Central memory CD4-positive, alpha-beta T cell (primary cell): ENCODE results near the gene ANK2.
"Not testable (repeated sequence)": the region's sequence is repeated elsewhere in the genome, so short reads cannot be mapped to it uniquely, and the experiment has no call there.

Experiments used
- DNase-seq: peaks from one replicate; pipeline ENCODE4 v3.0.0; 2022

The ANK2 gene

DNA sequence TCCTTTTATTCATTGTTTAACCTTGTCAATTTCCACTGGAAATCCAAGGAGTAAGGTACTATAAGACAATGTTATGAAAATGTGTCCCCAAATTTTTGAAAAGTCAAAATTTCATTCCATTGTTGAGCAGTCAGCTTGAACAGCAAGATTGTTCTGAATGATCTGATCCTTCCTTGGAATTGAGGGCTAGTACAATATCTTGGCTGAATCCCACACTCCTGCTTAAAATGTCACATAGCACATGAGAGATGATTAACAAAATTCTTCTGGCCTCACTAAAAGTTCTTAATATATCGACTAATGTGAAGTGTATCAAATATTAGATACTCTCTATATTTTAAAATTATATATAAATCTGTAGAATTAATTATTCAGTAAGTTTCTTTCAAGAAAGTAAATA, 104.8 kb downstream of the ANK2 start:
- no peak for DNase-seq

DNA sequence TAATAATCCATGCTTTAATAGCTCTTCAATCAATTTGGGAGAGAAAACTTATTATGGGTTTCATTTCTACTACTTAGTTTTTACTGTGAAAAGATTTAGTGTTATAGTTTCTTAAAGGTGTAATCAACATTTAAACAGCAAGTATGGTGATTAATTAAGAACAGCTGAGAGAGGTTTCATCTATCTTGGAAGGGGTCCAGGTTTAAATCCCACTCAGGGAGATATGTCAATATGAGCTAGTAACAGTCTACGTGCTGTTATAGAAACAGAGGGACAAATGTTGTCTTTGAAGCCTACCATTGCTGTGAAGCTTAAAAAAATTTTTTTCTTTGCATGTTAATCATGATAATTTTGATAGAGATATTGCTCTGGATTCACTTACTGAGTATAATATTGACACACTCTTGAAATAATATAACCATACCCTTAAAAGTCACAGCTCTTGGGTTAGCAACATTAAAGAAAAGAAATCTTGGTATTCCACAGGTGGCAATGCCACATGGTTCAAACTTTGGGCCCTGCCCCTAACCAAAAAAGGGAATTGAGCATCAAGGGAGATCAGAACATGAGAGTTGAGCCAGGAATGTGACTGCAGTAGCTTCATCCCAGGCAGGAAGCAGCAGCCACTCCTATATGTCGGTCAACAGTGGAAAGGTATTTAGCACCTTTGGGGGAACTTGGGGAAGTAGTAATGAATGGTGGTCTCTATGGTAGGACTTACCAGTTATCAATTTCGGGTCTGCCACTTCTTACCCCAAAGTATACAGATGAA, 107.8 kb downstream of the ANK2 start:
- no peak for DNase-seq

DNA sequence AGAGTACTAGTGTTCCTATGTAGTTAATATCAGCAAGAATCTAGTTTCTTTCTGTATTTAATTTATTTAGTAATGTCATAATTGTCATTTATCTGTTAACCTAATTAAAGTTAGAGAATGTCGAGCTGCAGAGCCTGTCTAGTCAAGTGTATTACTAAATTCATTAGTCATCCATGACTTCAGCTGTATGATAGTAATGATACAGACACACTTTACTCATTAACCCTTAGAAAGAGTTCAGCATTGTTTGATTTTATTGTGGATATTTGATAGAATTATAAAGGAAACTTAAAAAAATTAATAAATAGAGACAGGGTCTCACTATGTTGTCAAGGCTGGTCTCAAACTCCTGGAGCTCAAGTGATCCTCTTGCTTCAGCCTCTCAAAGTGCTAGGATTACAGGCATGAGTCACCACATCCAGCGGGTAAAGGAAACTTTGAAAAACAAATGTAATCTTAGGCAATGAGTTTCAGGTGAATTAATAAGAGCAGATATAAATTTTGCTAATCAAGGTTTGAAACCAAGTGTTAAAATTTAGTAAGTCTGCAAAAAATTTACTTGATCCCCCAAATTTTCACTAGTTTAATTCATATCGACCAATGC, 110.6 kb downstream of the ANK2 start:
- no peak for DNase-seq

DNA sequence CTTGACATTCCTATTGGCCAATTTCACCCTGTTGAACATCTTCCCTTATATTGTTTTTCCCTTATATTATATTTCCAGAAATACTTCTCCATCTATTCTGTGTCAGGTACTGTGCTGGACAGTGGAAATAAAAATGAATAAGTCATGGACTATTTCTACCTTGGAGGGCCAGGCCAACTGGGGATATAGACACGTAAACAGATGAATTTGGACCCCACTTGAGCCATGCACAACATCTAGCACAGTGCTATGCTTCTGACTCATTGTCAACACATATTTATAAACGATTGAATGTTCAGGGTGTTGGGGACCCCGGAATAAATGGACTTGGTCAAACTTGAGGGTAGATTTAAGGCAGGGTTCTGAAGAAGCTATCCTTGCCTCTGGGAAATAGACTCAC, 111.1 kb downstream of the ANK2 start:
- no peak for DNase-seq

DNA sequence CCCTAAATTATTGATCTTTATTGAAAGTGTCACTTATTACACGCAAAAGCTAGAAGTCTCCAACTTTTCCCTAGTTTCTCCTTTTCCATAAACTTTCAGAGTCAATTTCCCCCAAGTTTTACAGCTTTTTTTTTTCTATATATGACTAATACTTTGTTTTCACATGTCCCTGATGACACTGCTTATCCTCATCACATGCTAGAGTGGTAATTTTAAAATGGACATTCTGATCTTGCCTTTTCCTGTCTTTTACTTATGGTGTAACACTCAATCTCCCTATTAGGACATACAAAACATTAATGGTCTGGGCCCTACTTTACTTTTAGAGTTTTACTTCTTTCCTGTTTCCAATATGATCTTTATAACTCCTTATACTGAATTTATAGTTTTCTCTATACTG, 112.6 kb downstream of the ANK2 start:
- DNase-seq: no peak

DNA sequence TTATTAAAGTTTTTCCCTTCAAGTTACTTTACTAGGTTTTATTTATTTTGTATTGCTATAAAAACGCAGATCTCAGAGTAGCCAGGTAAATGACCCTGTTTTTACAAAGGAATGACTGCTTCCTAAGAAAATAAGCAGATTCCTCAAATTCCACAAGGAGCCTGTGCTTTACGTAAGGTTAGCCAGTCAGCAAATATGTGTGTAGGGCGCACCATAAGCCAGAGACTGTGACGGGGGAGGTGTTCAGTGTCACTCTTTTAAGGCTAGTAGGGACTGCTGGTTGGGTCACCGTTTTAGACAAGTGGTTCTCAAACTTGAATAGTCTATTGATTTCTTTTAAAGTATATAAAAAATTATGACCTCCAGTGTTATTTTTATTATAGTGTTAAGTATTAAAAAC, 119.9 kb downstream of the ANK2 start:
- no peak for DNase-seq

DNA sequence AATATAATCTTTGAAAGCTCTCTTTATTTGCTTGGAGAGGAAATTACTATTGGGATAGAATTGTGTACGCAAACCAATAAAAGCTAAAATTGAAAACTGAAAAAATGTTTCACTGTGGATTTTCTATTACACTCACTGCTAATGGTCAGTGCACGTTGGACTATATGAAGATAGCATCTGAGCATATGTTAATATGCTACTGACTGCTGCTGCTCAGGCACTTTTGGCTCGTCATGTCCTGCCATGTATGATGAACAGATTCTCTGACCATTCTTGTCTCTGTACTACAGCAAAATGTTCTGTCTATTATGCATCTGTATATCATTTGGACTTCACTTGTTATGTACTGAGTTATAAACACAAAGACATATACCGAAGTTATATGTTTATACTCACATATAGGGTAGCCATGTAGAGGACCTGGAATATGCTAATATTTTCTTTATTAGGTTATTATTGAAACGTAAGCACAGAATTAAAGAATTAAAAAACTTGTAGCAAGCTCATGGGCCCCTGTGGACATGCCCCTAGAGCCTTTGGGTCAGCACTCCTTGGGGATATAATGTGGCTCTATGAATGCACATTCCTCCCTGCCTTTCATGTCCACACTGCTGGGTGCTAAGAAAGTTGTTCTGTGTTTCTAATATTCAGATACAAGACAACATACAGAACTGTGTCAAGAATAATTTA, 120.8 kb downstream of the ANK2 start:
- no peak for DNase-seq

DNA sequence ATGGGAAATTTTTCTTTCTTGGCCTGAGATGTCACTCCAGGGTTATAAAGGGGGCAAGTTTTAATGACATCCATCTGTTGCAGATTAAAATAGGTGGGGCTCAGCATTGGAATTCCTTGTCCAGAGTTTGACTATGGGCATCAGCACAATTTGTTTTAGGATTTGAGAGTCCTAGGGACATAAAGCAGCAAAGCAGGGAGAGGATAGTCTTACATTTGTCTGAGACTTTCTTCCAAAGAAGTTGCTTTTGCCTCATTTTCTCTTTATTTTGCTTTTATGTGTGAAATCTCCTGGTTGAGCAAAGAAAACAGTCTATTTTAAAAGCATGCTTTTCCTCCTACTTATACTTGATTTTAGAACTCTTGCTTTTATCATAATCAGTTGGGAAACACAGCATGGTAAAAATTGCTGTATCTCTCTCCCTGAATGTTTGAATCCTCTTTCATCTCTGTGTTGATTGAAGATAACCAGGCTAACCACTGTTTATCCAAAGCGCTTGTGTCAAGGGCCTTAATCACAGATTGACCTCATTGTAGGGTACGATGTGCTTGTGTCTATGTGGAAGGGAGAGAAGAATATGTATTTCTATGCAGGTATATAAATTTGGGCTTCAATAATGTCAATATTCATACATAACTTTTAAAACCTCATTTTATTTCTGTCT, 121.5 kb downstream of the ANK2 start:
- DNase-seq: no peak

DNA sequence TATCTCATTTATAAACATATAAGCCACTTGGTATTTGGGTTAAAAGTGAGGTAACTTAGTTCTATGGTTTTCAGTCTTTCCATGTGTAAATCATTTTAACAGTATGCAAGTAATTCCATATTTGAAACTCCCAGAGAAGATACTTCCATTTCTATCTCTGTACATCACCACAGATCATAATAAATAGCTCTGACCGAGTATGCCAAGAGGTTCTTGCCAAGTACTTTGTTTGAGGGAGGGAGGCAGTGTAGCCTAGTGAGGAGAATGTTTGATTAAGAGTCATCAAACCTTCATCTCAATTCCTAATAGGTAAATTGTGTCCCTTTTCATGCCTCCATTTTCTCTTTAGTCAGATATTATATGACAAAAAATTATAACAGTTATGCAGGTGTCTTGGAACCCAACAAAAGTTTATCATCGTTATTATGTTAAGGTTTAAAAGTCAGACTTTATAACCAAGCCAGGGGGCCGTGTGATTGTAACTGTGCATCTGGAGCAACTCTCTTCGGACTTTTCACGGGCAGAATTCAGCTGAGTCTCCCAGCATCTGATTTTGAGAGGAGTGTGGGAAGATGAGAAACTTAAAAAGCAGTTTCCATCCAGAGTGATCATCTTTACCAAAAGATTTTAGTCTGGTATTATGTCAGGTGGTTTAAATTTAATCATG, 123.8 kb downstream of the ANK2 start:
- no peak for DNase-seq

DNA sequence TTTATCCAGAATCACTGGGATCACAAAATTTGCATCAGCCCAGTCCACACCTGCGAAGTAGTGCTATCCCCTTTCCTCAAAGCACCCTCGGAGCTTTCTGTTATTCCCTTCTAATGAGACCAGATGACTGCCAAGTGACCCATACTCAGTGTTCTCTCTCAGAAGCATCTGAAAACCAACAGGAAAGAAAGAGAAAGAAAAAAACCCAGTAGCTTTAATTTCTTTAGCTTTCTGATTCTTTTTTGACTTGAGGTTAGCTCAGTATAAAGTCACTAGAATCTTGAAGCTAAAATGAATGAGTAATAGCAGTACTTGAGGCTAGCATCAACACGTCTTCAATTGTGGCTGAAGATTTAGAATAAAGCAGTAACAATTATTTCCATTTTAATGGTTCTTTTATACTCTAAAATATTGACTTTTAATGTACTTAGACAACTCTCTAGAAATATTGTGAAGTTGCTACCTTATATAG, 124.4 kb downstream of the ANK2 start:
- no peak for DNase-seq

DNA sequence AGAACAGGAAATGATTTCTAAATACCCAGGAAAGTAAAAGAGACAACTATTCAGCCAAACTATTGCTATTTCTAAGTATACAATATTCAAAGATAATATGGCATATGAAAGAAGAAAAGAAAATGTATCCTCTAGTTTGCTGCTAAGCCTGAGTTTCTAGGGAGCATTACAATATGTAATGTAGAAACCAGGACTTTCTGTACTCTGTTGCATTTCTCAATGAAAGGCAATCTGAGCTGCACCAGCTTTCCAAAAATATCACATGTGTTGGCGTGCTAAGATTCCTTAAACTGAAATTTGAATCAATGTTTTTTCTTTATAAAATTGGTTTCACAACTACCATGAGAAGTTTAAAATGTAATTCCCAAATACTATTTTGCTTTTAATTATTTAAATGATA, 129.6 kb downstream of the ANK2 start:
- no peak for DNase-seq

DNA sequence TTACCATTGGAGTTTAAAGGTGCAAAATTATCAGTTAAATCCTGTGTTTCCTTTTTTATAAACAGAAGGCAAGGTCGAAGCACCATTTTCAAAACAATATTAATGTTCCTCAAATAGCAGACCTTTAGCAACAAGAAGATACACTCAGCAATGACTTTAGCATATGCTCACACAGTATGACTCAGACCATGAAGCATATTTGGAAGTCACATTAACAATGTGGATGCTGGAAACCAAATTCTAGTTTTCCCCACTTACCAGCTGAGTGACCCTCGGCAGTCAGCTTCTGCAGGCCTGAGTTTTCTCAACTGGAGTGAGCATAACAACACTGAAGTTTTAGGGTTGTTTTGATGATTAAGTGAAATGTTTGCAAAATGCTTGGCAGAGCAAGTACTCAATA, 130.5 kb downstream of the ANK2 start:
- no peak for DNase-seq

DNA sequence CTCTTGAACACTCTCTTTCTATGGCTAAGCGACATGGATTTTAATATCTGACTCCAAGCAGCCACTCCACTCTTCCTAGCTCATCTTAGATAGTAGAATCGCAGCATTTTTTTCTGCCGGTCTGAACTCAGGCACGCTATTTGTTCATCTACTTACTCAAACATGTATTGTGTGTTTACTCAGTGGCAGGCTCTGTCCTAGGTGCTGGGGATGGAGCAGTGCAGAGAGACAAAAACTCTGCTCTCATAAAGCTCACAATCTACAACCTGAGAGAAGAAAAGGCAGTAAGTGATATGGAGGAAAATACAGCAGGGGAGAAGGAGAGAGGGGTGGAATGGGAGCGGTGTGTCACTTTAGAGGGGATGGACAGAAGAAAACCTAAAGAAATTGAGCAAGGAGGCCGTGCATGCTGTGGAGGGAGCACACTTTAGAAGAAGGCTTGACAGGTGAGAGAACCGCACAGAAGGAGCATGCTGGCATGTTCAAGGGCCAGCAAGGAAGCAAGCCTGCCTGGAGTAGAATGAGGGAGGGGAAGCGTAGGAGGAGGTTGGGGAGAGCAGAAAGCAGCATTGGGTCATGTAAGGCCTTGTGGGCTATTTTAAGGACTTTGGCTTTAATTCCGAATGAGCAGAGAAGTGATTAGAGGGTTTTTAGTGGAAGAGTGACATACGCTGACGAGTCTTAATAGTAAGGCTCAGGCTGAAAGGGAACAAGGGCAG, 132.0 kb downstream of the ANK2 start:
- no peak for DNase-seq

DNA sequence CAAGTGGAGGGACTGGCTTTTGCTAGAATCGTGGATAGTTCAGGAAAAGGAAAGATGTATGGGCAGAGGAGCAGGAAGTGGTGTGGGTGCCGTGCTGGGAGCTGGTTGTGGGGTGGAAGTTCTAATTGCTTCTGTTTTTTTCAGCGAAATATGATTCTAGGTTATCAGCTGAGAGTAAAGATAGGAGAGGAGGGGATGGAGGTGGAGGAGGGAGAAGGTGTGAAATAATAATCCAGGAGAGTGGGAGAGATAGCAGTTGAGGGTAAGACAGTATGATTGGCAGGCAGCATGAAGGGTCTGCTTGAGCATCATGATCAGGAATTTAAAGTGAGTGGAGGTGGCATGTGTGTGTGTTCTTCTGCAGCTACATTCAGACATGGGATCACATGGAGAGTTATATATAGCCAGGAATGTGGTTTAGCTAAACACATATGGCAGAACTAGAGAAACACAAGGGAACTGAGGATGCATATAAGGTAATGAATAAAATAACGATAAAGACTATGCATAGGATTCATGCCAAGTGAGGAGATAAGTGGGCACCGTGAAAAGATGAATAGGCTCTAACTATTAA, 133.7 kb downstream of the ANK2 start:
- DNase-seq: no peak

DNA sequence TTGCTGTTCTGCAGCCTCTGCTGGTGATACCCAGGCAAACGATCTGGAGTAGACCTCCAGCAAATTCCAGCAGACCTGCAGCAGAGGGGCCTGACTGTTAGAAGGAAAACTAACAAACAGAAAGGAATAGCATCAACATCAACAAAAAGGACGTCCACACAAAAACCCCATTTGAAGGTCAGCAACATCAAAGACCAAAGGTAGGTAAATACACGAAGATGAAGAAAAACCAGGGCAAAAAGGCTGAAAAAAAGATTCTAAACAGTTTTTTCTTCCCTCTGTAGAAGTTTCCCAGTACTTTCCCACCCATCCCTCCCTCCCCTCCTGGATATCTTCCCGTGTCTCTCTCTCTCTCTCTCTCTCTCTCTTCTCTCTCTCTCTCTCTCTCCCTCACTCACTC, 136.8 kb downstream of the ANK2 start:
- not testable (repeated sequence) for DNase-seq

DNA sequence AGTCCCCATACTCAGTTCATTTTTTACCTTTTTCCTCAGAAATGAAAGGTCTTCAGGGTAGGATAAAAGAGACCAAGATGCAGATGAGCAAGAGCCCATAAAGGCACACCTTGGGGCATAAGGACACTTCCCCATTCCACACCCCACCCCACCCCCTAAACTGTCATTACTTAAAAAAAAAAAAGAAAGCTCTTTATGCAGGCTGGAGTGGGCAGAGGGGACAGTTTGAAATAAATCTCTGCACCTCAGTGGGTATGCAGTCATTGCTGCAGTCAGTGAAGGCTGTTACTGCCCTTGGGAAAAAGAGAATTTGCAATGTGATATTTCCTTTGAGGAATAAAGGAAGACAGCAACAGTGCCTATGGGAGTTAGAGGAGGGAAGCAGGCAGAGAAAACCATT, 137.5 kb downstream of the ANK2 start:
- no peak for DNase-seq

DNA sequence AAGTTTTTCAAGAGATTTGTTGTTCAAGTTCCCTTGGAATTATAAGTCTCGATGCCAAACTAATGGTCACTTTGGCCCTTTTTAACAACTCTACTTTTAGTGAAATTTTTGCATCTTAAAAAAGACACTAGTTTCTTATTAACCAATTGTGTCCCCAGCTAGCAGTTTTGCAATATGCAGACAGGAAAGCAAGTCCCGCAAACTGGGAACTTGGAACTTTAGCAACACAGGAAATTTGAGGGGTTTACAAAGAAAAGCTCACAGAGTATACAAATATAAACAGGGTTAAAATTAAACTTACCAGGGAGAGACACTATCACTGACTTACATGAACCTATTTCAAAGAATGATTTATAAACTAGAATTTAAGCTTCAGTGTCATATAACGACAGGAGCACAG, 137.9 kb downstream of the ANK2 start:
- DNase-seq: no peak

DNA sequence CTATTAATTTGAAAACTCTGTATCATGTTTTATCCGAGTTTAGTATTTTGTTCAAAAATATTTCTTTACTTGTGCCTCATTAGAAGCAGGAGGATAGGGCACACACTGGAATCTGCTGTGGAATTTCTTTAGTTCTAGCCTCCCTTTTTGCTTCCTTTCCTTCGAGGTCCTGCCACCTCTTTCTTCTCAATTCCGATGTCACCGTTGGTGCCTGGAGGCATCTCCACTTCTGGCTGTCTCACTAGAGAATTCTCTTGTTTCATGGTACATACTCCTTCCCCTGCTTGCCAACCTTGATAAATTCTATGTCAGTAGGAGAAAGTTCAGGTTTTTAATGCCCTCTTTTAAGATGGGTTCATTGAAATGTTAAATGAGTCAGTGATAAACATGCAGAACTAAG, 140.1 kb downstream of the ANK2 start:
- no peak for DNase-seq

DNA sequence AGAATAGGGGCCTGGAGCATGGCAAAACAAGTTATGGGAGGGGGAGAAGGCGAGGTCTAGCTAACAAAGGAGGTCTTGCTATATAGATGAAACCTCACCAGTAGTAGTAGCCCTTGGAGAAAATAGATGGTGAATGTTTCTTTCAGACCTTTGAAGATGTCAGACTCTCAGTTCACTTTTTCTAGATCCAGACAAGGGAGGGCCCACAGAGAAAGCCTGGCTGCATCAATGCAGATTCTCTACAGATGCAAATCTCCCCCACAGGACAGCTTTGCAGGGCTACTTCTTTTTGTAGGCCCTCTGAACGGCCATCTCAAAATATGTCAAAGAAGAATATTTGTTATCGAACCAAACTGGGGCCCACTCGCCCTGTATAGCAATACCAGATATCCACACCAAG, 159.7 kb downstream of the ANK2 start:
- no peak for DNase-seq

DNA sequence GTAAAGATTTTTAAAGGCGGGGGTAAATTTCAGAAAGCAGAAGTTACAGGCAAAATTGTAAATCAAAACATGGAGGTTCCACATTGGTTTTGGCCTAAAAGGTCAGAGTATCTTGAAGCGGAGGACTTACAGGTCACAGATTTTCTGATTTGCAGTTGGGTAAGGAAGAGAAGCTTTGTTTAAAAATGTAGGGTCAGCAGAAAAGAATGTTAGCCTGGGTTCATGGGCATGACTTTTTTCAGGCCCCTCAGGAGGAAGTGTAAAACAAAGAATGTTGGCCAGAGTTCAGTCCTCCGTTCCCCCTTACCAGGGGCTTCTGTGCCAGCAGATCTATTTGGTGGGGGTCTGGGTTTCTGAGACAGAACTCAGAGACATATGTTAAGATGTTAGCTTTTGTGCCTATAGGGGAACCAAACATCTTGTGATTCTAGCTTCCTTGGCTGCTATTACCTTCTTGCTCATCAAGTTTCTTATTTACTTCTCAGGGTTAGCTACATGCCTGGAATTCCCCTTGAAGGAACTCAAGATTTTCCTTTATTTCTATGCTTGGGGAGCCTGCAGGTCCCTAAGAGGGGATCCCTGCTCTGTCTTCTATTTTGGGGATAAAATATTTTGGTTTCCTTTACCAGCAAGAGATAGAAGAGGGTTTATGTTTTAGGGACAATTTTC, 160.3 kb downstream of the ANK2 start:
- DNase-seq: no peak

DNA sequence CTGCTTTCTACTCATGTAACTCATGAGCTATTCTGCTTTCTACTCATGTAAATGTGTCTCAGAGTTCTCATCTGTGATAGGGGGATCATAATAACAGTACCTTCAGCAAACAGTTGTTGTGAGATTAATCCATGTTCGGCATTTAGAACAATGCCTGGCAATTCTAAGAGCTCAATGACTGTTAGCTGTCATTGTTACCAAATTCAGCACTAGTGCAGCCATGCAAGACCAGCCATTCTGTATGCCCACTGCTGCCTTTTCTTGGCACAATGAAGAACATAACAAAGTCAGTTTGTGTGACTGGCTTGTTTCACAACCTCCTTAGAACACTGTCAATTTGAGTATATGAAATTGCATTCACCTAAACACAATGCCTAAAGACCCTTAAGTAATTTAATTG, 163.2 kb downstream of the ANK2 start:
- no peak for DNase-seq
